SJSA1 (cell line): Measurements from ENCODE around the gene SEZ6L. TPM values are rescaled to one million over a fixed set of nuclear protein-coding genes. Genes with fewer than 3 reads are reported as not detected.
"Not testable (repeated sequence)": the region's sequence is repeated elsewhere in the genome, so short reads cannot be mapped to it uniquely, and the experiment has no call there.

ENCODE experiments used
- DNase-seq, 2 experiments: peaks; one replicate each; pipeline ENCODE4 v3.0.0-alpha.2; 2015 to 2020; ENCODE audit warnings: low spot score in 2 of 2, low read depth in 1 of 2
- H3K27ac ChIP-seq: fragments of 250-450 bp; sonication (Bioruptor Pico); 2 replicates; pipeline ENCODE4 v1.5.1; 2020; ENCODE audit warnings: mild to moderate bottlenecking, moderate library complexity
- H3K27me3 ChIP-seq: fragments of 250-450 bp; sonication (Bioruptor Pico); replicated peaks from 2 replicates; pipeline ENCODE4 v1.5.1; 2020; ENCODE audit warnings: mild to moderate bottlenecking, moderate library complexity
- H3K36me3 ChIP-seq: fragments of 250-450 bp; sonication (Bioruptor Pico); 2 replicates; pipeline ENCODE4 v1.5.1; 2020; ENCODE audit warnings: mild to moderate bottlenecking
- H3K4me1 ChIP-seq: fragments of 250-450 bp; sonication (Bioruptor Pico); replicated peaks from 2 replicates; pipeline ENCODE4 v1.6.1; 2021; ENCODE audit warnings: mild to moderate bottlenecking
- H3K4me3 ChIP-seq: fragments of 250-450 bp; sonication (Bioruptor Pico); 2 replicates; pipeline ENCODE4 v1.5.1; 2020; ENCODE audit warnings: mild to moderate bottlenecking
- H3K9me3 ChIP-seq: fragments of 250-450 bp; sonication (Bioruptor Pico); replicated peaks from 2 replicates; pipeline ENCODE4 v1.5.1; 2020; ENCODE audit warnings: mild to moderate bottlenecking
- total RNA-seq: library from RNA; depleted of rRNA; stranded (reverse); fragments of >200 nt; shearing (Covaris generic); gene quantifications from 2 replicates; pipeline ENCODE4 v1.2.3, GENCODE V29; 2014

Gene SEZ6L
- total RNA-seq, 1 experiment from 2014 or later, result not detected

GRCh38 chr22:26389125-26389524 lies 219.9 kb downstream of the SEZ6L start:
- Histone ChIP-seq H3K4me3 (no peak overlapping the region), H3K4me1 (no peaks in the 10 kb centered on the region), H3K27me3 (peaks cover 15% of the 10 kb centered on the region), H3K36me3 (no peaks in the 10 kb centered on the region), H3K9me3 (no peaks in the 10 kb centered on the region), H3K27ac (no peak overlapping the region)
- DNase-seq, result no peak

- Histone ChIP-seq H3K4me3 (no peak overlapping the region), H3K9me3 (no peaks in the 10 kb centered on the region), H3K4me1 (no peaks in the 10 kb centered on the region), H3K36me3 (no peaks in the 10 kb centered on the region), H3K27me3 (peaks cover 12% of the 10 kb centered on the region; the same call in 1 of the 2 replicates), H3K27ac (no peak overlapping the region)
- no peak for DNase-seq
Measured at GRCh38 chr22:26391091-26391490, 221.8 kb downstream of the SEZ6L start.

GRCh38 chr22:26391623-26392022 lies 222.4 kb downstream of the SEZ6L start:
- peaks cover 12% of the 10 kb centered on the region; the same call in 1 of the 2 replicates for H3K27me3 ChIP-seq
- H3K9me3 ChIP-seq, result no peaks in the 10 kb centered on the region

GRCh38 chr22:26393929-26394328 lies 224.7 kb downstream of the SEZ6L start:
- no peak overlapping the region for H3K27ac ChIP-seq
- H3K4me3 ChIP-seq, result no peak overlapping the region

More at GRCh38 chr22:26391623-26392022, 222.4 kb downstream of the SEZ6L start:
- Histone ChIP-seq H3K27ac (no peak overlapping the region), H3K4me1 (no peaks in the 10 kb centered on the region), H3K4me3 (no peak overlapping the region), H3K36me3 (no peaks in the 10 kb centered on the region)
- DNase-seq, result no peak

GRCh38 chr22:26394777-26395176 lies 225.5 kb downstream of the SEZ6L start:
- no peak overlapping the region for H3K4me3 ChIP-seq
- no peaks in the 10 kb centered on the region for H3K9me3 ChIP-seq
- H3K27ac ChIP-seq, result no peak overlapping the region
- no peak for DNase-seq
- H3K36me3 ChIP-seq, result no peaks in the 10 kb centered on the region
- H3K27me3 ChIP-seq, result peaks cover 12% of the 10 kb centered on the region; the same call in 1 of the 2 replicates
- H3K4me1 ChIP-seq, result no peaks in the 10 kb centered on the region

More at GRCh38 chr22:26393929-26394328, 224.7 kb downstream of the SEZ6L start:
- Histone ChIP-seq H3K4me1 (no peaks in the 10 kb centered on the region), H3K27me3 (peaks cover 12% of the 10 kb centered on the region; the same call in 1 of the 2 replicates), H3K36me3 (no peaks in the 10 kb centered on the region), H3K9me3 (no peaks in the 10 kb centered on the region)
- DNase-seq, result no peak

GRCh38 chr22:26395926-26396325 lies 226.7 kb downstream of the SEZ6L start:
- no peaks in the 10 kb centered on the region for H3K9me3 ChIP-seq
- no peak for DNase-seq

GRCh38 chr22:26398741-26399153 lies 229.5 kb downstream of the SEZ6L start:
- Histone ChIP-seq H3K4me3 (no peak overlapping the region), H3K27me3 (no peaks in the 10 kb centered on the region; the same call in 1 of the 2 replicates), H3K27ac (no peak overlapping the region), H3K4me1 (no peaks in the 10 kb centered on the region), H3K9me3 (no peaks in the 10 kb centered on the region), H3K36me3 (no peaks in the 10 kb centered on the region)
- DNase-seq, result peak; percentile 19 to 57

More at GRCh38 chr22:26395926-26396325, 226.7 kb downstream of the SEZ6L start:
- Histone ChIP-seq H3K36me3 (no peaks in the 10 kb centered on the region), H3K4me1 (no peaks in the 10 kb centered on the region), H3K27me3 (peaks cover 10% of the 10 kb centered on the region; the same call in 1 of the 2 replicates), H3K4me3 (no peak overlapping the region), H3K27ac (no peak overlapping the region)

- Histone ChIP-seq H3K4me1 (no peaks in the 10 kb centered on the region), H3K27ac (no peak overlapping the region), H3K36me3 (no peaks in the 10 kb centered on the region), H3K27me3 (no peaks in the 10 kb centered on the region; the same call in 1 of the 2 replicates), H3K4me3 (no peak overlapping the region), H3K9me3 (no peaks in the 10 kb centered on the region)
- DNase-seq, result no peak
Measured at GRCh38 chr22:26399289-26399688, 230.0 kb downstream of the SEZ6L start.

GRCh38 chr22:26401726-26402125 lies 232.5 kb downstream of the SEZ6L start:
- no peak for DNase-seq

GRCh38 chr22:26404851-26405421 lies 235.7 kb downstream of the SEZ6L start:
- H3K27ac ChIP-seq, result no peak overlapping the region
- DNase-seq, result no peak
- H3K36me3 ChIP-seq, result no peaks in the 10 kb centered on the region
- H3K4me3 ChIP-seq, result no peak overlapping the region
- H3K4me1 ChIP-seq, result no peaks in the 10 kb centered on the region
- no peaks in the 10 kb centered on the region for H3K9me3 ChIP-seq
- H3K27me3 ChIP-seq, result no peaks in the 10 kb centered on the region; the same call in none of the 2 replicates

More at GRCh38 chr22:26401726-26402125, 232.5 kb downstream of the SEZ6L start:
- Histone ChIP-seq H3K27ac (no peak overlapping the region), H3K27me3 (no peaks in the 10 kb centered on the region; the same call in 1 of the 2 replicates), H3K4me3 (no peak overlapping the region), H3K4me1 (no peaks in the 10 kb centered on the region), H3K9me3 (no peaks in the 10 kb centered on the region), H3K36me3 (no peaks in the 10 kb centered on the region)

- Histone ChIP-seq H3K27me3 (peaks cover 7% of the 10 kb centered on the region), H3K4me1 (no peaks in the 10 kb centered on the region), H3K4me3 (no peak overlapping the region), H3K36me3 (no peaks in the 10 kb centered on the region), H3K27ac (no peak overlapping the region), H3K9me3 (no peaks in the 10 kb centered on the region)
- no peak for DNase-seq
Measured at GRCh38 chr22:26406118-26406517, 236.9 kb downstream of the SEZ6L start.

- not testable (repeated sequence) for H3K4me1 ChIP-seq, DNase-seq, H3K36me3 ChIP-seq, H3K27ac ChIP-seq, H3K4me3 ChIP-seq, H3K9me3 ChIP-seq
- H3K27me3 ChIP-seq, result peaks cover 22% of the 10 kb centered on the region; the same call in 1 of the 2 replicates
Measured at GRCh38 chr22:26408562-26409220, 239.4 kb downstream of the SEZ6L start.

- Histone ChIP-seq H3K9me3 (peaks cover 3% of the 10 kb centered on the region; the same call in 1 of the 2 replicates), H3K36me3 (no peaks in the 10 kb centered on the region), H3K4me1 (no peaks in the 10 kb centered on the region), H3K27me3 (peaks cover 22% of the 10 kb centered on the region; the same call in 1 of the 2 replicates), H3K27ac (no peak overlapping the region), H3K4me3 (no peak overlapping the region)
- DNase-seq, result no peak
Measured at GRCh38 chr22:26409719-26410335, 240.6 kb downstream of the SEZ6L start.

GRCh38 chr22:26410386-26410785 lies 241.1 kb downstream of the SEZ6L start:
- Histone ChIP-seq H3K27me3 (peaks cover 22% of the 10 kb centered on the region; the same call in 1 of the 2 replicates), H3K36me3 (no peaks in the 10 kb centered on the region)

More at GRCh38 chr22:26410386-26410785, 241.1 kb downstream of the SEZ6L start:
- DNase-seq, result no peak
- Histone ChIP-seq H3K9me3 (peaks cover 3% of the 10 kb centered on the region; the same call in 1 of the 2 replicates), H3K27ac (no peak overlapping the region), H3K4me1 (no peaks in the 10 kb centered on the region), H3K4me3 (no peak overlapping the region)
